Left ventricle myocardium superior (tissue), 1 donor: ENCODE results near the gene ROS1. TPM values are rescaled to one million over a fixed set of nuclear protein-coding genes. Genes with fewer than 3 reads are reported as not detected.
"Not testable (repeated sequence)": the region's sequence is repeated elsewhere in the genome, so short reads cannot be mapped to it uniquely, and the experiment has no call there.

Source experiments
- ATAC-seq: fragments of 200-7000 bp; cut with Tn5 transposase; one replicate; pipeline ENCODE4 v1.9.1; 2020; ENCODE audit warnings: mild to moderate bottlenecking, moderate library complexity
- DNase-seq: peaks from one replicate; pipeline ENCODE4 v3.0.0-alpha.2; 2020
- intact Hi-C: fragments of 100-400 bp; cut with micrococcal nuclease; formaldehyde crosslinking; loops from one replicate; pipeline ENCODE4 v1.11.0; 2022
- total RNA-seq: library from RNA; stranded (reverse); fragmentation: NEBNext Ultra II Directional; extraction: Animal tissue kit (Norgen Biotek cat#: 25700); gene quantifications from one replicate; pipeline ENCODE4 v1.2.1, GENCODE V29; 2021
- donor health status: DM: no; HTN: yes; CAD: no; lungs with severe emphysema.

The ROS1 gene
- total RNA-seq, 1 donor from 2014 or later = 0.02 TPM

DNA sequence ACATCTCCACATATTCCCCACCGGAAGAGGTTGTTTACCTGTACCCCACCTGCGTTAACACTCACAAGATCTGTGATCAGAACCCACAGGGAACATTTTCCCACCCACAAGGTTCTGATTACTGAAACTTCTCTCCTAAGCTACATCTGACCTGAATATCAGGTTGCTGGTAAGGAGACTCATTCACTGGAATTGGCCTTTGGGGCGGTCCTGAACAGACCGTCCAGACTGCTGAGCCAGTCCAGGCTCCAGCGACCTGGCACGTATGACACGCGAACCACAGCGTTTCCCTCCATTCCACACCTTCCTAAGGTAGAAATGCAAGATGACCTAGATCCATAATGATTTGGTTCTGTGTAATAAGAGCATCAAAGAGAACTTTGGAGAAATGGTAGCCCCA, 150.5 kb downstream of the ROS1 start:
- intact Hi-C loops = no loop called here
- no peak for ATAC-seq
- DNase-seq = no peak

DNA sequence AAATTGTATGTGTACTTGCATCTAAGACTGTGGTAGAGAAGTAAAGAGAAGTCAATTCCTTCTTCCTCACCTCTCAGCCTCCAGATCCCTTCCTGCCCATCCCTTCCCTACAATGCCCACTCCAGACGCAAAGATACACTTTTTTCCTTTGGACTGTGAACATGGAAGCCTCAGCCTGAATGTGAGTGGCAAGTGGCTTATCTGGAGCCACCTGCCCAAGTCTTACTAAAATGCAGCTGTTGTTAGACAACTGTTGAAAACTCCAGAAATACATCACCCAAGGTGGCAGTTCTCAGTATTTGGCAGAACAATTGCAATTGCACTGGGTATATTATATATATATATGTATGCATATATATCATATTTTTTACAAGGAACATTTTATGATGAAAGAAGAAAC, 152.9 kb downstream of the ROS1 start:
- ATAC-seq (no peak), DNase-seq (no peak)
- intact Hi-C loops = no loop called here

DNA sequence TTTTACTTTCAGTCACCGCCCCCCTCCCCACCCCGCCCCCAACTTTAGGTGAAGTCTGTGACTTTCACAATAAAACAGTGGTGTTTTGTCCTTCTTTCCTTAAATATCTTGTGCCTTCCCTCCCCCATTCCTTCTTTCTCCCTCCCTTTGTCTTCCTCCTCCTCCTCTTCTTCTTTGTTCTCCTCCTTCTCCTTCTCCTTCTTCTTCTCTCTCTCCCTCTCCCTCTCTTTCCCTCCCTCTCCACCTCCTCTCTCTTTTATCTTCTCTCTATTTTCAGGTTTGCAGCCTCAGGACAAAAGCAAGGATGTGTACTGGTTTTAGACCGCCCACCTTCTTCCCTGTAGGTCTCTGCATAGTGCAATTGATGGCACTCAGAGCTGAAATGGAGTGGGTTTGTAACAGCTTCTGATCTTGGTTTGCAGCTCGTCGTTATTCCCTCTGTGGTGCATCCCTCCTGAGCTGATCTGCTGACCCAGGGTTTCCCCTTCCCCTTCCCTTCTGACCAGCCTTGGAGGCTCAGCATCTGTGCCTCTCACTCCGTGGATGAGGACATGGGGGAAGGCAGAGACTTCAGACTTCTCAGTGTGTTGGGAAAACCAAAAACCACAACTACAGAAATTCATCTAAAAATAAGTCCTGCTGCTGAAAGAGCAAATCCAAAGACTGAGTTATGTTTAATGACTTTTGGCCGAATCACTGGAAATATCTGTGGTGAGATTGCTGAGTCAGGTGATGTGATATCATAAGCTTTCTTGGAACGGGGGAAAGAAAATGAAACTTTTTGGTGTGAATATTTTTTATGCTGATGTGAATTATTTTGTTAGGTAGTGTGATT, 153.5 kb downstream of the ROS1 start:
- ATAC-seq (no peak), DNase-seq (no peak)
- intact Hi-C loops = no loop called here

DNA sequence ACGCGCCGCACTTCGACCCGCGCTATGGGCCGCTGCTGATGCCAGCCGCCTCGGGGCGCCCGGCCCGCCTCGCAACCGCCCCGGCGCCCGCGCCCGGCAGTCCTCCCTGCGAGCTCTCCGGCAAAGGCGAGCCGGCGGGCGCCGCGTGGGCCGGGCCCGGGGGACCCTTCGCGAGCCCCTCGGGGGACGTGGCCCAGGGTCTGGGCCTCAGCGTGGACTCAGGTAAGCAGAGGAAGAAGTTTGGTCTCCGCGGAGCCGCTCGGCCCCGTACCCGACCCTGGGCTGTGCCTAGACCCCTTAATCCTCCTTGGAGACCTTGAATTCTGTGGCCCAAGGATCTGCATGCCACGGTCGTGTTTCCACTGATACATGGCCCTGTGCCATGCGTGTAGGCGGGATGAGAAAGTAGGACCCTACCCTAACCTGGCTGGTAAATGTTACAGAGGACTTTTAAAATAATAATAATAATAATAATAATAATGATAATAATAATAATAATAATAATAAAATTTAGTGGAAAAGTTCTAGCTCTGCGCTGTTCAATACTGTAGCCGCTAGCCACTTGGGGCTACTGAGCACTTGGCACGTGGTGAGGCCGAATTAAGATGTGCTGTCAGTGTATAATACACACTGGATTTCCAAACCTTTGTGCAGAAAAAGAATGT, 154.8 kb downstream of the ROS1 start:
- ATAC-seq (no peak), DNase-seq (no peak)
- intact Hi-C loops = no loop called here

DNA sequence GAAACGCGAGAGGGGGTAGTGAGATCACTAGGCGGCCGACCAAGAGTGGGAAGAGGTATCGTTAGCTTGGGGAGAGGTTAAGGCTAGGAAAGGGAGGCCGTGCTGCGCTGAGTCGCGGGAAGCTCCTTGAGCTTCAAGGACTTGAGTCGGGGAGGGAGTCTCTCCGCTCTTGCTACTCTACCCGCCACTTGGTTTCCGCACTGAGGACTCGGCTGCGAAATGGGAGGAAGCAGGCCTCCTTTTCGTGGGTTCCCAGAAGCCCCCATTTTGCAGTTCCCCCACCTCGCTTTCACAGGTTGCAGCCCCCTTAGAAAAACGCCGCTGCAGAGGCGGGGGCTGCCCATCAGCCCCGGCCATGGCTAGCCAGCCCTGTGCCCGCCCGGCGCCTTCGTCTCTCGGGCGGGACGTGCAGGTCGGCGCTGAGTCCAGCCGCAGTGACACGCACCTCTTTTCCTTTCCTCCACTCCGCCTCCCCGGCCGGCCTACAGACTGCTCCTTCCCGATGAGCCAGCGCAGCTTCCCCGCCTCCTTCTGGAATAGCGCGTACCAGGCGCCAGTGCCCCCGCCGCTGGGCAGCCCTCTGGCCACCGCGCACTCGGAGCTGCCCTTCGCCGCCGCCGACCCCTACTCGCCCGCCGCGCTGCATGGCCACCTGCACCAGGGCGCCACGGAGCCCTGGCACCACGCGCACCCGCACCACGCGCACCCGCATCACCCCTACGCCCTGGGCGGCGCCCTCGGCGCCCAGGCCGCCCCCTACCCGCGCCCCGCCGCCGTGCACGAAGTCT, 155.5 kb downstream of the ROS1 start:
- DNase-seq (peak; percentile 37), ATAC-seq (peak; percentile 32)
- intact Hi-C loops = no loop called here

DNA sequence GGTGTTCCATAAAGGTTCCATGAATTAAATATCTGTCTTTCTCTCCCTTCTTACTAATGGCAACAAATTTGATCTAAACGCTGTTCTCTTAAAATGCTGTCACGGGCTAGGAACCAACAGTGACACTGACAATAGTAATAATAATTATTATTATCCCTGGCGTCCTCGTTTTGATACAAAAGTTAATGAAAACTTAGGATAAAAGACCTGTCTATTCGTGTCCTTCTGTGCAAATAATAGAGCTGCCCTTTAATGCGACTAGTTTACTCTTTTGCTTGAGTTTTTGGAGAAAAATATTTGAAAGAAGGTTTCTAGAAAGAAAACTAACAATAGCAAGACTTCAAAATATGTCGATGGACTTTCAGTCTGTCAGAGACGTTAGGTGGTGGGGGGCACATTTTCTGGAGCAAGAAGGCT, 156.1 kb downstream of the ROS1 start:
- DNase-seq = no peak
- ATAC-seq = no peak
- intact Hi-C loops = no loop called here

DNA sequence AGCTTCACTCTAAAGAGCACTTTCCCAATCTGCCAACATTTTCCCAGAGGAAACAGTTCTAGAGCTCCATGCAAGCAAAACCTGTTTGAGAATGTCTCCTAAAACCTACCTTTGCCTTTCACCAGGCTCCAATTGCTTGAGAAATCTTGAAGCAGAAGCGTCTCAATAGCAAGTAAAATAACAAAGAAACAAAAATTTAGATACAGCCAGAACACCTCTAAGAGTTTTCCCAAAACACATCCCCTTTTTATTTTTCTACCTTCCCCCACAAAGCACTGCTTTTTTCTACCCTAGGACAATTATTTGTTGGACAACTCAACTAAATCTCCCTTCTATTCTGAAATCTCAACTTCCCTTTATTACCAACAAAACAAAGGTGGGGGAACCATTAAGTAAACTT, 156.8 kb downstream of the ROS1 start:
- intact Hi-C loops = no loop called here
- DNase-seq (no peak), ATAC-seq (no peak)

DNA sequence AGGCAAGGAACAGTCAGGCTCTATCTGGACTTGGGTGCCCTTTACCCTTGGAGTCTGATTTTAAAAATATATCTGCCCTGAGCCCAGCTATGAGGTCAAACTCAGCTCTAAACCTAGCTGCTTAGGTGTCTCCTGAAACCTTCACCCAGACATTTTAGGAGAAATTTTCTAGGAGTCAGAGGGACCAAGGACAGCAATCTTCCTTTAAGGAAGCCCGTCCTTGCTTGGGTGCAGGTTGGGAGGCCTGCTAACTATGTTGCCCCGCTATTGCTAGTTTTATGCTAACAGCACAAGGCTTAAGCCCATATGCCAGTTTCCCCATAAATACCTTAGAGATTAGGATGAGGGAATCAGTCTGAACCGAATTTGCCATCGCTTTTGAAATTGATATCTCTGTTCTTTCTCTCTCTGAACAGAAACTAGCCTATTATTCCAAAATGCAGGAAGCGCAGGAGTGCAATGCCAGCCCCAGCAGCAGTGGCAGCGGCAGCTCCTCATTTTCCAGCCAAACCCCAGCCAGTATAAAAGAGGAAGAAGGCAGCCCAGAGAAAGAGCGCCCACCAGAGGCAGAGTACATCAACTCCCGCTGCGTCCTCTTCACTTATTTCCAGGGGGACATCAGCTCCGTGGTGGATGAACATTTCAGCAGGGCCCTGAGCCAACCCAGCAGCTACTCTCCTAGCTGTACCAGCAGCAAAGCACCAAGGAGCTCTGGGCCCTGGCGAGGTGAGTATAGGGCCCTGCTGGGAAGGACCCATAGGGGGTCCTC, 157.8 kb downstream of the ROS1 start:
- DNase-seq (no peak), ATAC-seq (no peak)
- intact Hi-C loops = no loop called here

DNA sequence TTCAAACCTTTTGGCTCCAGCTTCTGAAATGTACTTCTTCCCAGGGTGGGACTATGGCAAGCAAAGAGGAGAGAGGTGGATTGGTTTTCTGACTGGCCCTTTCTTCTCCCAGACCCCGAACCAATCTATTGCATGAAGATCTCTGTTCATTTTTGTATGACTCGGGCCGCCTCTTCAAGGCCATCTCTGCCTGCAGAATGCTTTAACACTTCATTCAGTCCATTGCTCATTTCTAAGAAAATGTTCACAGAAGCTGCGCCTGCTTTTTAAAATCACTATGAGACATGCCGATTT, 158.7 kb downstream of the ROS1 start:
- ATAC-seq (no peak), DNase-seq (no peak)
- intact Hi-C loops = no loop called here

DNA sequence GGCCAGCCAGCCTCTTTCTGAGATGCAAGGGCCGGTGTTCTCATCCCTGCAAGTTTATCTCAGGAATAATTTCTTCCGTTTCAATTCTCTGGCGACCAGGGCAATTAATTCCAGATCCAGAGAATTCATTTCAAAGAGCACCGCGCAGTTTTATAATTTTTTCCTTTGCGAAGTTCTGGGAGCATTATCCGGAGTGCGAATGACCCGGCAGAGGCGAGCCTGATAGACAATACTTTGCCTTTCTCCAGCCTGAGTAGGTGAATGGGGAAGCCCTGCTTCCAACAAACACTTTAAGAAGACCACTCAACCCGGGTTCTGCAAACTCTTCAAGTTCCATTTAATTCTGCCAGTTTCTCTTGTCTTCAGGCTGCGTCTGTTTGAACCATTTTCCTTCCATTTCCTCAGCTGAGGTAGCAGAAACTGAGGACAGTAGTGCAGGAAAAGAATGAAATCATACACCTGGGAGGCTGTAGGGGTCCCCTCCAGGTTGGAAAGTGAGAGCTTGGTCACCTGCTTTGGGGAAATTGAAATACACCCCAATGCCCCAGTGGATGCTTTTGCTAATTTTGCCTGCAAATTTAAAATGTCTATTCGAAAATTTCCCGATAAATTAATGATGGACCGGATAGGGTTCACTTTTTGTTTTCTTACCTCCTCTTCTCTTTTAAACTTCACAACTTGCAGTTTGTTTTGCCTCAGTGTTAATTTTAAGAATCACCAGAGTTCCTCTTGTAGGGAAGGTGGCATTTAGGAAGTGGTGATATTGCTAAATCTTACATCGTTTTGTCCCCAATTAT, 159.3 kb downstream of the ROS1 start:
- DNase-seq = no peak
- no peak for ATAC-seq
- intact Hi-C loops = no loop called here

DNA sequence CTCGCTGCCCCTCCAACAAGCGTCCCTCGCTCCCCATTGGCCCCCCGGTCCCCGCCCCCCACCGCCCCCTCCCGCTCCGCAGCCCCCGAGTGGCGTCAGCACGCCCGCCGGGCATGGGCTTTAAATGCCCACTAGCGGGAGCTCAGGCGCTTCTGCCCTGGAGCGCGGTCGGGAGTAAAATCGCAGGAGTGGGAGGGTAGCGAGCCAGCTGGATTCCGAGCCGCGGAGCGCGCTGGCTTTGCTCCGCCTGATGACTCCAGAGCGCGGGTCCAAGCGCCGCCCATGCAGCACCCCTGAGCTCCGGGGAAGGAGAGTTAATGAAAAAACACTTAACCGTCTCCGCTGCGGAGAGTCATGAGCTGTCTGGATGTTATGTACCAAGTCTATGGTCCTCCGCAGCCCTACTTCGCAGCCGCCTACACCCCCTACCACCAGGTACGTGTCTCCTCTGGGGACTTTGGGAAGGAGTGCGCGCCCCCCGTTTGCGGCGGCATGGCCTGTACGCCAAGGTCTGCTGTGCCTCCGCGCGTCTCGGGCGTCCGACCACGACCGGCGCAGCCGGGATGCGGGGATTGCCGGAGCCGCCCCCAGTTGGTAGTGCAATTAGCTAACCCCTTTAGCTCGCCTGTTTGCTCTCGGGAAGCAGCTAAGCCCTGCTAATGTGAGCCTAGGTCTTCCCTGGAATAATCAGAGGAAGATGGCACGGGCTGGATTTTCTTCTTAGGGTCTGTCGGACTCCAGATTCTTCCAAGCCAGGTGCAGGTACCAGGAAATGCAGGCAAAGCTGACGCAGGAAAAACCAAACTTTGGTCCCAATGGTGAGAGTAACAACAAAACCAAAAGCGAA, 160.1 kb downstream of the ROS1 start, which contains the start of gene VGLL2:
VGLL2 (plus strand) TSS at position 149 of the 847 bp plus-strand sequence; CDS start at position 355, 206 bp downstream.
- peak; percentile 62 for DNase-seq
- intact Hi-C loops = no loop called here
- ATAC-seq = peak; percentile 94

DNA sequence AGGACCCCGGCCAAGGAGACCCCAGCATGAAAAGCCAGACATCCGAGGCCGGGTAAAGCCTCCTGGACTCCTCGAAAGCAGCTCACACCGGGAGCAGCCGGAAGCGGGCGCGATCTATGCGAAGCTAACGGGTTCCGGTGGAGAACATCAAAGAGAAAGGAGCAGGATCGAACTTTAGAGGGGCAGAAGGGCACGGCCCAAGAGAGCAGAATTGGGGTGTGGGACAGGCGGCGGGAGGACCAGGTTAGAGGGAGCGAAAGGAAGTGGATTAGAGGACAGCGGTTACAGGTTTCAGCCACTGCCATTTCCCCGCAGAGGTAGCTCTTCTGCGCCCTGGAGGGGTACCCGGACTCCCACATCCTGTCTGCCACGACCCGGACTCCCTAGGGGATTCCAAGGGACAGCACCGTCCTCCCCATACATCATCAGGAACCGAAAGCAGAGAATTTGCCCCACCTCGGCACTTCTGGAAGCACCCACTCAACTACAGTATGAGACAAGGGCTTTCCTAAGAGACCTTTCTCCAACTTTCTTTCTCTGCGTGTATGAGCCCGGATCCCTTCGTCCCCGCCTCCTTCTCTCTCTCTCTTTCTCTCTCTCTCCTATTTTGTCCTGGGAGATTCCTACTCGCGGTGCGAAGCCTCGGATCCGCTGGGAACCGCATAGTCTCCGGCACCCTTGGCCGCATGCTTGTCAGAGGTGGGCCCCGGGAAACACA, 160.9 kb downstream of the ROS1 start:
- intact Hi-C loops = no loop called here
- DNase-seq (no peak), ATAC-seq (peak; percentile 46)

DNA sequence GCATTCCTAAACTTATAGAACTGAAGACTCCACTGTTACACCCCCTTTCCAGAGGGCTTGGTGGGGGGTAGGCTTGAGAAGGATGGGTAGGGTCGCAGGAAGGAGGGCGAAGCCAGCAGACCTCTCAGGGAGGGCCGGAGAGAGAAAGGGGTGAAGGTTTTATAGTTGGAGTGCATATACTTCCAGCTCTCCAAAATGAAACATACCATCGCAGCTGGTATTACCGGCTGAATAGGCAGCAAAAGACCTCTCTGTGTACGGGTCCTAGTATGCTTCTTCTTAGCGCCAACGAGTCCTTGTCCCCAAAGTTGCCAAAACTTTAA, 161.4 kb downstream of the ROS1 start:
- intact Hi-C loops = no loop called here
- ATAC-seq (no peak), DNase-seq (no peak)

DNA sequence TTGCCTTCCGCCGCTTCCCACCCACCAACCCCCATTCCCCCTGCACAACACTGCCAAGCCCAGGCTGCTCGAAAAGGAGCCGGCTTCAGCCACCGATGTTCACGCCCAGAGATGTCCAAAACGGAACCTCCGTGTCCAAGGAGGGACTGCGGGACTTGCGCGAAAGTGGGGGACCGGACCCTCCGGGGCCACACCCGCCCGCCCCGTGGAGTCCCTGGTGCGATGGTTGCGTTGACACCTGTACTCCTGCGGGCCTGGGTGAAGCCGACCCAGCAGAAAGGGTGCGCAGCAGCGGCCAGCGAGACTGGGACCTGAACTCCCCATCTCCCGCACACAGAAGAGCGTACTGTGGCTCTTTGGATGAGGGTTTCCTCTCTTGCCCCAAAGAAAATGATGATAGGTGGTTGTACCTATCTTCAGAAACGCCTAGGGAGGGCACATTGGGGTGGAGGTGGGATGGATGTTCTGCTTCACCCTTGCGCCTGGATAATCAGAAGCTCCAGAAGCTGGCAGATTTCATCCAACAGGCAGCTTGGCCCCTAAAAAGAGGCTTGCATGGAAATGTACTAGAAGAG, 162.3 kb downstream of the ROS1 start:
- intact Hi-C loops = no loop called here
- no peak for ATAC-seq
- no peak for DNase-seq

DNA sequence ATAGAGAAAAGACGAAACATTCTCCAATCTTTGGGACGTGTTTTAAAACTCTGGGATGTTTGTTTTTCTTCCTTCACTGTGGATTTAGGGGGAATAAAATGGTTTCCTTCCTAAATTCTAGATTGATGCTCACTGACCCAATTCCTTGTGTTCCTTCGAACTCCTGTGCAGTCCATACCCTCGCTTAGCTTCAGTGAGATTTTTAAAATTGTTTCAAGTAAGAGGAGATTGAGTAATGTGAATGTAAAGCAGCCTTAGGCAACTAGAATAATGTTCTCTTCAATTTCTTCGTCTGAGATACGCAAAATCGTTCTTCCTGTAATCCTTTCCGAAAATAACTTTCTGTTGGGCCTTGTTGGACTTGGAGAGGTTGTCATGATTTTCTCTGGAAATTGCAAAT, 162.9 kb downstream of the ROS1 start:
- intact Hi-C loops = no loop called here
- DNase-seq (no peak), ATAC-seq (no peak)

DNA sequence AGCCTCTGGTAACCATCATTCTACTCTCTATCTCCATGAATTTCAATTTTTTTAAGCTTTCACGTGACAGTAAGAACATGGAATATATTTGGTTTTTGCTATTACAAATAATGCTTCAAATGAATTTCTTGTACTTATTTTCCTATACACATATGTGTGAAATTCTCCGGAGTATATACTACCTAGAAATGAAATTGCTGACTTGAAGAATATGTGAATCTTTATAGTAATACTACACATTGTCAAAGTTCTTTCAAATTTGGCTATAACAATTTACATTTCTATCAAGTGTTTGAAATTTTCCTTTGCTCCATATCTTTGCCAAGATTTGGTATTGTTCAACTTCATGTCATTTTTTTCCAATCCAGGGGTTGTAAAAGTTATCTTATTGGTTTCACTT, 172.0 kb downstream of the ROS1 start:
- ATAC-seq (no peak), DNase-seq (no peak)
- intact Hi-C loops = no loop called here

DNA sequence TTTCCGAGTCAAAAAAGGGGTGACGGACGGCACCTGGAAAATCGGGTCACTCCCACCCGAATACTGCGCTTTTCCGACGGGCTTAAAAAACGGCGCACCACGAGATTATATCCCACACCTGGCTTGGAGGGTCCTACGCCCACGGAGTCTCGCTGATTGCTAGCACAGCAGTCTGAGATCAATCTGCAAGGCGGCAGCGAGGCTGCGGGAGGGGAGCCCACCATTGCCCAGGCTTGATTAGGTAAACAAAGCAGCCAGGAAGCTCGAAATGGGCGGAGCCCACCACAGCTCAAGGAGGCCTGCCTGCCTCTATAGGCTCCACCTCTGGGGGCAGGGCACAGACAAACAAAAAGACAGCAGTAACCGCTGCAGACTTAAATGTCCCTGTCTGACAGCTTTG, 180.8 kb downstream of the ROS1 start:
- ATAC-seq, DNase-seq, intact Hi-C loops: not testable (repeated sequence)
